ENCODE measurements around the gene VARS1.

- no peak for TF ChIP-seq CTCF (IDR thresholded peaks at IDR 0.05; ENCODE audit: low read depth, low read length)
- no peak for TF ChIP-seq EZH2phosphoT487 (IDR thresholded peaks at IDR 0.05; ENCODE audit: low read depth)
Measured at GRCh38 chr6:31830886-31831335, 35.4 kb upstream of the VARS1 start.
